ENCODE results near the gene PLEK2. TPM values are rescaled to one million over a fixed set of nuclear protein-coding genes. Genes with fewer than 3 reads are reported as not detected.

The PLEK2 gene
- polyA plus RNA-seq, 1 donor (not counting 4 experiments of a cell fraction or from before 2014, with no cell fraction given) = 219 TPM

DNA sequence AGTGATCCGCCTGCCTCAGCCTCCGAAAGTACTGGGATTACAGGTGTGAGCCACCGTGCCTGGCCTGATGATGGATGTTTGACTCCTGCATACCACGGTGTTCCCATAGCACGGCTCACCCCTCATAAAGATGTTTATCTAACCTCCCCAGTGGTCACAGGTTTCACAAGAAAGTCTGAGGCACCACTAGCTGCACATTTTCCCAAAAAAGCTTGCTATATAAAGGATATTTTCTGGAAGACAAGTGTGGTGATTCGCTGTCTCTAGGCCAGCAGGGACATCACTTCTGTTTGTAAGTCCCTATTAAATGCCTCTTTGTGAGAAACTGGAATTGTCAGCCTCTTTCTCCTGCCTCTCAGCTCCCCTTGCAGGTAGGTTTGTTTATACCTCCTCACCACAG, 18.3 kb downstream of the PLEK2 start:
- TF ChIP-seq, protein P1, sequence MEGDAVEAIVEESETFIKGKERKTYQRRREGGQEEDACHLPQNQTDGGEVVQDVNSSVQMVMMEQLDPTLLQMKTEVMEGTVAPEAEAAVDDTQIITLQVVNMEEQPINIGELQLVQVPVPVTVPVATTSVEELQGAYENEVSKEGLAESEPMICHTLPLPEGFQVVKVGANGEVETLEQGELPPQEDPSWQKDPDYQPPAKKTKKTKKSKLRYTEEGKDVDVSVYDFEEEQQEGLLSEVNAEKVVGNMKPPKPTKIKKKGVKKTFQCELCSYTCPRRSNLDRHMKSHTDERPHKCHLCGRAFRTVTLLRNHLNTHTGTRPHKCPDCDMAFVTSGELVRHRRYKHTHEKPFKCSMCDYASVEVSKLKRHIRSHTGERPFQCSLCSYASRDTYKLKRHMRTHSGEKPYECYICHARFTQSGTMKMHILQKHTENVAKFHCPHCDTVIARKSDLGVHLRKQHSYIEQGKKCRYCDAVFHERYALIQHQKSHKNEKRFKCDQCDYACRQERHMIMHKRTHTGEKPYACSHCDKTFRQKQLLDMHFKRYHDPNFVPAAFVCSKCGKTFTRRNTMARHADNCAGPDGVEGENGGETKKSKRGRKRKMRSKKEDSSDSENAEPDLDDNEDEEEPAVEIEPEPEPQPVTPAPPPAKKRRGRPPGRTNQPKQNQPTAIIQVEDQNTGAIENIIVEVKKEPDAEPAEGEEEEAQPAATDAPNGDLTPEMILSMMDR (optimal IDR thresholded peaks at IDR 0.05 in 1 of 3, IDR thresholded peaks at IDR 0.05 in 1 of 3, conservative IDR thresholded peaks at IDR 0.05 in 1 of 3; ENCODE audit: extremely low read depth in 1 of 3, insufficient read depth in 2 of 3, low read length in 3 of 3) = no peak
- no peak for TF ChIP-seq EZH2 (IDR thresholded peaks at IDR 0.05; ENCODE audit: low read length)
- no peak overlapping the region for H3K27ac ChIP-seq (ENCODE audit: control insufficient read depth, insufficient read depth, low read length)
- peaks cover 47 to 72% of the 10 kb centered on the region in 2 experiments for H3K36me3 ChIP-seq (ENCODE audit: control insufficient read depth in 2 of 2, extremely low read depth in 1 of 2, insufficient read depth in 2 of 2, low read length in 2 of 2)
- DNase-seq (ENCODE audit: low read depth, low spot score) = no peak
- peaks cover 2% of the 10 kb centered on the region for H3K9me1 ChIP-seq (ENCODE audit: control insufficient read depth, extremely low read depth, insufficient read depth, low read length)
- H3K4me2 ChIP-seq (ENCODE audit: control insufficient read depth, extremely low read depth, insufficient read depth, low read depth, low read length) = no peak overlapping the region
- no peaks in the 10 kb centered on the region for H3K27me3 ChIP-seq (ENCODE audit: control insufficient read depth, extremely low read depth, insufficient read depth, low read length)
- H3K4me3 ChIP-seq (ENCODE audit: control insufficient read depth in 2 of 3, extremely low read depth in 1 of 3, insufficient read depth in 2 of 3, low read depth in 1 of 3, low read length in 3 of 3) = no peak overlapping the region
- peaks cover 51% of the 10 kb centered on the region for H3K79me2 ChIP-seq (ENCODE audit: control insufficient read depth, insufficient read depth, low read length)
- H4K20me1 ChIP-seq (ENCODE audit: control insufficient read depth, extremely low read depth, insufficient read depth, low read length) = peaks cover 9% of the 10 kb centered on the region
- H3K9me3 ChIP-seq (ENCODE audit: control insufficient read depth, low read depth, low read length) = no peaks in the 10 kb centered on the region
- H2AFZ ChIP-seq (ENCODE audit: control insufficient read depth, low read length) = no peak overlapping the region
- dilution Hi-C loops (cut with MboI; ENCODE audit: extremely low pct_ligation_motif_present, low sequenced_read_pairs) = no loop called here
- FAIRE-seq = no peak
- no peak overlapping the region for H3K9ac ChIP-seq (ENCODE audit: control insufficient read depth, extremely low read depth, insufficient read depth, low read length)
- H3K4me1 ChIP-seq (ENCODE audit: control insufficient read depth, extremely low read depth, insufficient read depth, low read length) = no peaks in the 10 kb centered on the region

DNA sequence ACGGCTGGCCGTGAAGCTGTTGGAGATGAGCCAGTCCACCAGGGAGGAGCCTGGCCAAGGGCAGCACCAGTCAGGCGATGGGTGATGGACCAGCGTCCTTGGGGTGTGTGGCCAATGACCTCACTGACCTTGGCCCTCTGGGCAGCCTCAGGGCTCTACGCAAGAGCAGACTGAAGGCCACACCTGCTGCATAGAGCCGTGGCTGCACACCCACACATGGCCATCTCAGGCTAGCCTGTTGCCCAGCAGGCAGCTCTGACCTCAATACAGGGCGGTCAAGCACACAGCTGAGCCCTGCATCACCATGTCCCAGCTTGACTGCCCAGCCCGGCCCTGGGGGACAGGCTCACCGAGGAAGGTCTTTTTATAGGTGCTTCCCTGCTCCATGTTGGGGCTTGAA, 19.2 kb downstream of the PLEK2 start:
- Histone ChIP-seq H3K27ac (ENCODE audit: control insufficient read depth, insufficient read depth, low read length) (no peak overlapping the region), H3K27me3 (ENCODE audit: control insufficient read depth, extremely low read depth, insufficient read depth, low read length) (no peaks in the 10 kb centered on the region), H3K36me3 (ENCODE audit: control insufficient read depth in 2 of 2, extremely low read depth in 1 of 2, insufficient read depth in 2 of 2, low read length in 2 of 2) (peaks cover 51 to 77% of the 10 kb centered on the region in 2 experiments), H3K4me3 (ENCODE audit: control insufficient read depth in 2 of 3, extremely low read depth in 1 of 3, insufficient read depth in 2 of 3, low read depth in 1 of 3, low read length in 3 of 3) (no peak overlapping the region), H2AFZ (ENCODE audit: control insufficient read depth, low read length) (no peak overlapping the region), H3K4me1 (ENCODE audit: control insufficient read depth, extremely low read depth, insufficient read depth, low read length) (no peaks in the 10 kb centered on the region), H3K79me2 (ENCODE audit: control insufficient read depth, insufficient read depth, low read length) (peaks cover 43% of the 10 kb centered on the region), H3K9me1 (ENCODE audit: control insufficient read depth, extremely low read depth, insufficient read depth, low read length) (no peaks in the 10 kb centered on the region), H3K9ac (ENCODE audit: control insufficient read depth, extremely low read depth, insufficient read depth, low read length) (no peak overlapping the region), H4K20me1 (ENCODE audit: control insufficient read depth, extremely low read depth, insufficient read depth, low read length) (peaks cover 8% of the 10 kb centered on the region), H3K9me3 (ENCODE audit: control insufficient read depth, low read depth, low read length) (no peaks in the 10 kb centered on the region), H3K4me2 (ENCODE audit: control insufficient read depth, extremely low read depth, insufficient read depth, low read depth, low read length) (no peak overlapping the region)
- dilution Hi-C loops (cut with MboI; ENCODE audit: extremely low pct_ligation_motif_present, low sequenced_read_pairs) = no loop called here
- DNase-seq (ENCODE audit: low read depth, low spot score) = no peak
- TF ChIP-seq EZH2 (IDR thresholded peaks at IDR 0.05; ENCODE audit: low read length) = no peak
- TF ChIP-seq, protein P1 (optimal IDR thresholded peaks at IDR 0.05 in 1 of 3, IDR thresholded peaks at IDR 0.05 in 1 of 3, conservative IDR thresholded peaks at IDR 0.05 in 1 of 3; ENCODE audit: extremely low read depth in 1 of 3, insufficient read depth in 2 of 3, low read length in 3 of 3) = no peak
- FAIRE-seq = no peak
